H1 (cell line): ENCODE data around the gene TGFBR2. TPM values are rescaled to one million over a fixed set of nuclear protein-coding genes. Genes with fewer than 3 reads are reported as not detected.

ENCODE experiments used
- CTCF ChIA-PET: fragments of 300-600 bp; sonication (Branson Sonifier 250); formaldehyde crosslinking; loops from one replicate; lab custom pipeline; 2021; ENCODE audit not compliant: partially characterized antibody; lab: Charles Lee
- POLR2A ChIA-PET: fragments of 300-600 bp; sonication (Branson Sonifier 250); formaldehyde crosslinking; loops from one replicate; lab custom pipeline; 2021; ENCODE audit warnings: inconsistent platforms; ENCODE audit not compliant: partially characterized antibody; lab: Charles Lee
- DNase-seq, 2 experiments: peaks; one replicate each; pipeline versions ENCODE4 v3.0.0 to v3.0.0-alpha.2; 2010 to 2022; ENCODE audit warnings: low spot score in 2 of 2, low read depth in 1 of 2, mixed read lengths in 1 of 2
- FAIRE-seq: peaks from 2 replicates; lab custom pipeline; 2011; peaks lifted over from hg19 to GRCh38; lab: Jason Lieb, UNC
- H2AFZ ChIP-seq: 2 replicates; pipeline ENCODE4 v1.8.1; 2012; ENCODE audit warnings: low read length, inconsistent platforms
- H2AK5ac ChIP-seq: 2 replicates; pipeline ENCODE4 v1.6.1; 2013; ENCODE audit warnings: low read depth, low read length
- H2BK120ac ChIP-seq: replicated peaks from 2 replicates; pipeline ENCODE3; 2013; ENCODE audit warnings: low read depth, low read length, inconsistent platforms
- H2BK12ac ChIP-seq: 2 replicates; pipeline ENCODE4 v1.6.1; 2013; ENCODE audit warnings: low read depth, low read length
- H2BK15ac ChIP-seq: 2 replicates; pipeline ENCODE4 v1.6.1; 2013; ENCODE audit warnings: low read length
- H2BK20ac ChIP-seq: 2 replicates; pipeline ENCODE4 v1.6.1; 2013; ENCODE audit warnings: low read length
- H2BK5ac ChIP-seq: 2 replicates; pipeline ENCODE4 v1.6.1; 2013; ENCODE audit warnings: low read depth, low read length
- H3K14ac ChIP-seq: 2 replicates; pipeline ENCODE4 v1.6.1; 2013; ENCODE audit warnings: inconsistent platforms; ENCODE audit not compliant: insufficient read length
- H3K18ac ChIP-seq: 2 replicates; pipeline ENCODE4 v1.6.1; 2013; ENCODE audit warnings: low read length; ENCODE audit errors: extremely low read depth
- H3K23ac ChIP-seq: 2 replicates; pipeline ENCODE4 v1.6.1; 2013; ENCODE audit warnings: inconsistent platforms; ENCODE audit not compliant: insufficient read length
- H3K23me2 ChIP-seq: 2 replicates; pipeline ENCODE4 v1.6.1; 2013; ENCODE audit warnings: low read depth, low read length
- H3K27ac ChIP-seq: 2 replicates; pipeline ENCODE4 v1.6.1; 2011; ENCODE audit warnings: low read depth, low read length, inconsistent platforms
- H3K27me3 ChIP-seq, 4 experiments: replicated peaks in 1 of 4; 1 replicate in 1 of 4; 2 replicates in 3 of 4; pipeline versions ENCODE4 v1.6.1 to v1.8.1; 2011 to 2013; ENCODE audit warnings: low read length in 3 of 4, mild to moderate bottlenecking in 3 of 4, inconsistent platforms in 2 of 4, mixed read lengths in 2 of 4, moderate library complexity in 1 of 4; ENCODE audit not compliant: control insufficient read depth in 3 of 4, insufficient read depth in 3 of 4; ENCODE audit errors: extremely low read depth in 1 of 4
- H3K36me3 ChIP-seq, 4 experiments: 2 replicates each; pipeline versions ENCODE4 v1.6.1 to v1.8.1; 2011 to 2013; ENCODE audit warnings: mild to moderate bottlenecking in 4 of 4, low read length in 3 of 4, moderate library complexity in 2 of 4, control low read depth in 1 of 4, inconsistent platforms in 1 of 4; ENCODE audit not compliant: insufficient read depth in 4 of 4, control insufficient read depth in 2 of 4
- H3K4ac ChIP-seq: replicated peaks from 2 replicates; pipeline ENCODE3; 2013; ENCODE audit warnings: low read length, low read depth, mixed read lengths, inconsistent platforms; ENCODE audit not compliant: insufficient read length
- H3K4me1 ChIP-seq, 4 experiments: replicated peaks in 1 of 4; 1 replicate in 1 of 4; 2 replicates in 3 of 4; pipeline versions ENCODE4 v1.6.1 to v1.8.1; 2011 to 2013; ENCODE audit warnings: low read length in 3 of 4, inconsistent platforms in 2 of 4, mixed read lengths in 1 of 4; ENCODE audit not compliant: insufficient read depth in 4 of 4, control insufficient read depth in 3 of 4
- H3K4me2 ChIP-seq, 2 experiments: 2 replicates each; pipeline versions ENCODE4 v1.6.1 to v1.8.1; 2011 to 2013; ENCODE audit warnings: low read depth in 2 of 2, low read length in 2 of 2, control low read depth in 1 of 2, inconsistent platforms in 1 of 2, mild to moderate bottlenecking in 1 of 2; ENCODE audit not compliant: insufficient read depth in 1 of 2
- H3K4me3 ChIP-seq, 4 experiments: fragments of 200-600, 300-600 bp in 1 of 4; sonication (generic), shearing (Covaris generic), sonication (Bioruptor Twin) in 1 of 4; 2 replicates each; pipeline versions ENCODE4 v1.5.1 to v1.8.1; 2011 to 2016; ENCODE audit warnings: low read length in 4 of 4, low read depth in 3 of 4, control low read depth in 2 of 4, inconsistent platforms in 2 of 4, mild to moderate bottlenecking in 2 of 4, mixed read lengths in 1 of 4, moderate library complexity in 1 of 4; ENCODE audit not compliant: insufficient read depth in 2 of 4; ENCODE audit errors: extremely low read depth in 1 of 4
- H3K56ac ChIP-seq: replicated peaks from 2 replicates; pipeline ENCODE3; 2013; ENCODE audit warnings: low read depth, mild to moderate bottlenecking, mixed read lengths, low read length, inconsistent platforms; ENCODE audit not compliant: insufficient read length
- H3K79me1 ChIP-seq: 2 replicates; pipeline ENCODE4 v1.6.1; 2013; ENCODE audit warnings: low read depth, low read length, control low read depth
- H3K79me2 ChIP-seq, 2 experiments: 2 replicates each; pipeline versions ENCODE4 v1.6.1 to v1.8.1; 2012 to 2013; ENCODE audit warnings: low read length in 2 of 2, mild to moderate bottlenecking in 2 of 2, inconsistent platforms in 1 of 2; ENCODE audit not compliant: insufficient read depth in 2 of 2, control insufficient read depth in 1 of 2
- H3K9ac ChIP-seq, 4 experiments: replicated peaks in 1 of 4; 1 replicate in 1 of 4; 2 replicates in 3 of 4; pipeline versions ENCODE4 v1.6.1 to v1.8.1; 2011 to 2013; ENCODE audit warnings: low read depth in 3 of 4, low read length in 3 of 4, control low read depth in 2 of 4, mild to moderate bottlenecking in 2 of 4, moderate library complexity in 2 of 4, inconsistent platforms in 1 of 4; ENCODE audit errors: extremely low read depth in 1 of 4
- H3K9me3 ChIP-seq, 2 experiments: 2 replicates each; pipeline versions ENCODE4 v1.6.1 to v1.8.1; 2012 to 2013; ENCODE audit warnings: mild to moderate bottlenecking in 2 of 2, moderate library complexity in 2 of 2, control low read depth in 1 of 2, inconsistent platforms in 1 of 2, low read depth in 1 of 2, low read length in 1 of 2, mixed read lengths in 1 of 2; ENCODE audit not compliant: insufficient read depth in 2 of 2
- H4K20me1 ChIP-seq, 2 experiments: replicated peaks in 1 of 2; 2 replicates each; pipeline versions ENCODE3 to v1.8.1; 2011 to 2013; ENCODE audit warnings: inconsistent platforms in 2 of 2, low read length in 2 of 2, mild to moderate bottlenecking in 1 of 2; ENCODE audit not compliant: insufficient read depth in 2 of 2, control insufficient read depth in 1 of 2
- H4K5ac ChIP-seq: 2 replicates; pipeline ENCODE4 v1.6.1; 2013; ENCODE audit warnings: low read length, low read depth, mixed read lengths, inconsistent platforms; ENCODE audit not compliant: insufficient read length
- H4K8ac ChIP-seq: 2 replicates; pipeline ENCODE4 v1.8.0; 2013; ENCODE audit warnings: mild to moderate bottlenecking, moderate library complexity, low read length, inconsistent platforms; ENCODE audit not compliant: insufficient read depth; ENCODE audit errors: extremely low read depth
- H4K91ac ChIP-seq: replicated peaks from 2 replicates; pipeline ENCODE3; 2013; ENCODE audit warnings: low read length, mixed read lengths, inconsistent platforms; ENCODE audit not compliant: insufficient read length
- CEBPB ChIP-seq: IDR thresholded peaks from 2 replicates; pipeline ENCODE4 v1.6.1; 2012; ENCODE audit warnings: low read depth, low read length
- CHD2 ChIP-seq: IDR thresholded peaks from 2 replicates; pipeline ENCODE4 v1.6.1; 2012; ENCODE audit warnings: low read length, improper control_type of control experiment
- EZH2 ChIP-seq: fragments of 200-600 bp; sonication (generic); IDR thresholded peaks from 2 replicates; pipeline ENCODE4 v1.7.1; 2012; ENCODE audit warnings: low read depth, mild to moderate bottlenecking, moderate library complexity, low read length, inconsistent platforms; ENCODE audit not compliant: severe bottlenecking
- GABPA ChIP-seq: IDR thresholded peaks from 2 replicates; pipeline ENCODE4 v1.6.1; 2011; ENCODE audit warnings: mild to moderate bottlenecking, low read length, moderate library complexity, borderline replicate concordance; ENCODE audit not compliant: insufficient read depth
- POLR2AphosphoS5 ChIP-seq: IDR thresholded peaks from 2 replicates; pipeline ENCODE4 v1.6.1; 2011; ENCODE audit warnings: low read depth, low read length
- RBBP5 ChIP-seq: IDR thresholded peaks from 2 replicates; pipeline ENCODE4 v1.7.1; 2012; ENCODE audit warnings: low read depth, mild to moderate bottlenecking, inconsistent platforms, low read length, moderate library complexity, borderline replicate concordance
- RXRA ChIP-seq: IDR thresholded peaks from 2 replicates; pipeline ENCODE4 v1.6.1; 2011; ENCODE audit warnings: low read depth, mild to moderate bottlenecking, low read length, moderate library complexity; ENCODE audit not compliant: insufficient read depth
- WGBS, 2 experiments: shearing (Covaris generic) in 1 of 2; methylation state at CpG; one replicate each; pipeline versions ENCODE4 v1.1.6 to v1.1.7; 2013 to 2015; ENCODE audit warnings: low lambda C conversion rate in 2 of 2, mixed read lengths in 2 of 2, inconsistent platforms in 1 of 2, low coverage in 1 of 2, missing lambda C conversion rate in 1 of 2; ENCODE audit not compliant: insufficient replicate concordance in 2 of 2, insufficient coverage in 1 of 2, insufficient read length in 1 of 2; ENCODE audit errors: extremely low coverage in 1 of 2, missing lambda C conversion rate in 1 of 2; 5-methylcytosine and 5-hydroxymethylcytosine counted together
- polyA plus RNA-seq, 7 experiments: library from polyadenylated mRNA; depleted of rRNA in 3 of 7; stranded (reverse) in 5 of 7; unstranded in 2 of 7; fragments of >200 nt in 5 of 7; fragments of 200-250 nt in 2 of 7; gene quantifications; 1 replicate in 5 of 7; 2 replicates in 1 of 7; 4 replicates in 1 of 7; pipeline versions ENCODE4 v1.2.1 to v1.2.3, GENCODE V29; 2011 to 2013; ENCODE audit warnings: missing spikeins in 2 of 7, mixed read lengths in 2 of 7
- total RNA-seq: library from RNA; stranded (reverse); fragmentation: NEBNext Ultra II Directional; extraction: Animal tissue kit (Norgen Biotek cat#: 25700); gene quantifications from 2 replicates; pipeline ENCODE4 v1.2.1, GENCODE V29; 2021

The TGFBR2 gene
- total and polyA plus RNA-seq, 2 of the 8 experiments (the other 6 are each of a cell fraction or from before 2014, with no cell fraction given) = 4.2 to 7.4 TPM

DNA sequence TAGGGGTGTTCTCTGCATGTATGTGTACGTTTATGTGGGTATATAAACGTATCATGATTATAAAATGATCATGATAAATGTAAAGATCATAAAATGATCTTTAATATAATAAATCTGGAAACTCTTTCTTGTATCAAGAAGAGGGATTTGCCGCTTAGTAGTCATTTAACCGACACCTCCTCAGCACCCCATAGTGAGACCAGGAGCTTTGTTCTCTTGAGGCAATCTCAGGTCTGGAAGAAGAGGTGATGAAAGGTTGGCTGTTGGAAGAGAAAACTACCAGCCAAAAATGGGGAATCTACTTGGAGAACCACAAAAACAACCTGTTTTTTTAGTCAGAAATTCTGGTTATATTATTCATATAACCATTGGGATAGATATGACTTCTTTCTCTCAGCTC lies 38.7 kb downstream of the TGFBR2 start:
- Histone ChIP-seq H2AK5ac (no peak overlapping the region), H2AFZ (no peak overlapping the region), H3K36me3 (peaks cover 0 to 17% (median 8%) of the 10 kb centered on the region in 4 experiments; a peak in 6 of 8 replicates), H4K20me1 (peaks cover 0 to 1% of the 10 kb centered on the region in 2 experiments), H3K4me3 (no peak overlapping the region), H3K27ac (no peak overlapping the region), H3K4me1 (peaks cover 0 to 6% (median 4%) of the 10 kb centered on the region in 4 experiments; a peak in 4 of 7 replicates), H4K5ac (no peak overlapping the region), H2BK20ac (no peak overlapping the region), H3K56ac (no peak overlapping the region), H3K9me3 (no peaks in the 10 kb centered on the region), H4K91ac (no peak overlapping the region), H3K9ac (no peak overlapping the region), H3K23ac (no peak overlapping the region), H3K23me2 (no peaks in the 10 kb centered on the region; the same call in 1 of the 2 replicates), H4K8ac (no peak overlapping the region), H3K27me3 (no peaks in the 10 kb centered on the region), H3K4ac (no peak overlapping the region), H3K14ac (no peak overlapping the region), H2BK15ac (no peak overlapping the region)
- ChIA-PET CTCF (no interaction called here), POLR2A (no interaction called here)
- TF ChIP-seq CEBPB (no peak), GABPA (no peak), CHD2 (no peak), RBBP5 (no peak), POLR2AphosphoS5 (no peak), RXRA (no peak), EZH2 (no peak)
- TF ChIP-seq, all 59 proteins: peak for 0
- Histone ChIP-seq H2BK120ac (no peak overlapping the region), H3K79me1 (no peaks in the 10 kb centered on the region; the same call in 1 of the 2 replicates), H2BK12ac (no peak overlapping the region), H3K79me2 (peaks cover 0 to 23% of the 10 kb centered on the region in 2 experiments), H3K4me2 (no peak overlapping the region), H2BK5ac (no peak overlapping the region), H3K18ac (no peak overlapping the region)
- DNase-seq (no peak), FAIRE-seq (no peak)
- 80% methylated on average over 4 of the region's 4 CpGs; no CpG with 5 or more reads in 1 of the 2 experiments for WGBS, 2 experiments
